Cardiac muscle cell (in vitro differentiated cells and primary cell): ENCODE results near the gene RAB28. TPM values are rescaled to one million over a fixed set of nuclear protein-coding genes. Genes with fewer than 3 reads are reported as not detected.

Source experiments
- DNase-seq, 2 donors: peaks; one replicate each; pipeline versions ENCODE4 v3.0.0 to v3.0.0-alpha.2; 2010 to 2017; ENCODE audit warnings: low read depth in 1 of 2, low spot score in 1 of 2
- H3K27ac ChIP-seq: fragments of 200-600 bp; sonication (generic); 2 replicates; pipeline ENCODE4 v1.5.1; 2016
- H3K27me3 ChIP-seq: fragments of 200-600 bp; sonication (generic); 2 replicates; pipeline ENCODE4 v1.6.0; 2016; ENCODE audit warnings: control low read depth
- H3K36me3 ChIP-seq: fragments of 200-600 bp; sonication (generic); 2 replicates; pipeline ENCODE4 v1.5.1; 2016; ENCODE audit warnings: control low read depth
- H3K4me1 ChIP-seq: fragments of 200-600 bp; sonication (generic); 2 replicates; pipeline ENCODE4 v1.8.1; 2017; ENCODE audit warnings: low read depth, mild to moderate bottlenecking, mixed run types
- H3K4me3 ChIP-seq: fragments of 200-600 bp; sonication (generic); 2 replicates; pipeline ENCODE4 v1.5.1; 2016; ENCODE audit warnings: mild to moderate bottlenecking
- H3K9me3 ChIP-seq: fragments of 200-600 bp; sonication (generic); 2 replicates; pipeline ENCODE4 v1.5.1; 2017; ENCODE audit warnings: low read depth, mild to moderate bottlenecking, control low read depth
- CTCF ChIP-seq: IDR thresholded peaks from 2 replicates; pipeline ENCODE4 v1.5.1; 2012; ENCODE audit warnings: low read depth, mild to moderate bottlenecking, low read length
- polyA plus RNA-seq: library from polyadenylated mRNA; unstranded; fragments of >200 nt; fragmentation: Nextera tagmentation; extraction: Ambion mirVana; gene quantifications from 2 replicates; pipeline ENCODE4 v1.2.1, GENCODE V29; 2016
- total RNA-seq: library from RNA; depleted of rRNA; stranded (reverse); fragments of >200 nt; gene quantifications from 2 replicates; pipeline ENCODE4 v1.2.3, GENCODE V29; 2016

RAB28 gene
- total and polyA plus RNA-seq, 2 experiments from 2014 or later = 20.3 to 33.0 TPM

GRCh38 chr4:13367244-13367643 is 116.9 kb downstream of the RAB28 start:
- Histone ChIP-seq H3K9me3 (no peaks in the 10 kb centered on the region), H3K27me3 (no peaks in the 10 kb centered on the region), H3K27ac (no peak overlapping the region), H3K36me3 (no peaks in the 10 kb centered on the region), H3K4me3 (no peak overlapping the region), H3K4me1 (peaks cover 14% of the 10 kb centered on the region)
- no peak for DNase-seq
- TF ChIP-seq CTCF = no peak

GRCh38 chr4:13365195-13365594 is 118.9 kb downstream of the RAB28 start:
- Histone ChIP-seq H3K27ac (no peak overlapping the region), H3K4me3 (no peak overlapping the region), H3K4me1 (peaks cover 15% of the 10 kb centered on the region), H3K9me3 (no peaks in the 10 kb centered on the region), H3K27me3 (no peaks in the 10 kb centered on the region), H3K36me3 (no peaks in the 10 kb centered on the region)
- no peak for TF ChIP-seq CTCF
- DNase-seq = peak in 1 of 2 donors; percentile 4

- Histone ChIP-seq H3K27ac (no peak overlapping the region), H3K4me1 (peaks cover 19% of the 10 kb centered on the region), H3K27me3 (no peaks in the 10 kb centered on the region), H3K36me3 (no peaks in the 10 kb centered on the region), H3K9me3 (no peaks in the 10 kb centered on the region), H3K4me3 (no peak overlapping the region)
- TF ChIP-seq CTCF = no peak
- DNase-seq = no peak
These were observed 119.5 kb downstream of the RAB28 start for GRCh38 chr4:13364653-13365052.

DNA sequence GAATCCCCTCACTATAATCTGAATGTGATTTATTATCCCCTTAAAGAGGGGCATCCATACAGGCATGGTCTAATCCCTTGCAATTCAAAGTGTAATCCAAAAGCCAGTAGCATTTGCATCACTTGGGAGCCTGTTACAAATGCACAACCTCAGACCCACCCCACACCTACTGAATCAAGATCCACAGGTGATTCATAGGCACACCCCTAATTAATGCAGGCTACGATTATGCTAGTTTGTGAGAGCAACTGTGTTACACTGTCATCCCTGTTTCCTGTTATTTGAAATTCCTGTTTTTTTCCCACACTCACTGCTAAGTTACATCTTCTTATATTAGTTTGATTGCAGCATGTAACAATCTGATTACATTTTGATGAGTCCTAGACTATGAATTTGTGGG is 120.0 kb downstream of the RAB28 start:
- Histone ChIP-seq H3K4me1 (peaks cover 19% of the 10 kb centered on the region), H3K4me3 (no peak overlapping the region), H3K27me3 (no peaks in the 10 kb centered on the region), H3K27ac (no peak overlapping the region), H3K9me3 (no peaks in the 10 kb centered on the region), H3K36me3 (no peaks in the 10 kb centered on the region)
- TF ChIP-seq CTCF = no peak
- DNase-seq = no peak

DNA sequence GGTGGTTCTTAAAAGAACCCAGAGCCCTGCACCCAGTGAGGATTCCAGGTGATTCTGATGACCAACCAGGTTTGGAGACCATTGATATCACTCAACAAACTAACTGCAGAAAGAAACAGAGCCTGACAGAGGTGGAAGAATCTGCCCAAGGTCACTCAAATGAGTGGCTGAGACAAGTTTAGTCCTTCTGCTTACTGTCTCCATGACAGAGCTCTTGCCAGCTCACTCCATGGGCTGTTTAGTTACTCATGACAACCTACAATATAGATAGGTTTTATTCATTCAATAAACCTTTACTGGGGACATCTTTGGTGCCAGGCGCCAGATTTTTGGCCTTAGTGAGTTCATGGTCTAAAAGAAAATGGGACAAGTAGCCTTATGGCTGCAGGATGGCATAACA is 124.3 kb downstream of the RAB28 start:
- Histone ChIP-seq H3K4me1 (peaks cover 5% of the 10 kb centered on the region), H3K36me3 (no peaks in the 10 kb centered on the region), H3K9me3 (no peaks in the 10 kb centered on the region), H3K27me3 (no peaks in the 10 kb centered on the region), H3K4me3 (no peak overlapping the region), H3K27ac (no peak overlapping the region)
- no peak for TF ChIP-seq CTCF
- no peak for DNase-seq
